WTC11 (cell line): ENCODE results near the gene GJB5.

Experiments used
- ZNF121 ChIP-seq: sonication (generic); formaldehyde crosslinking; IDR thresholded peaks from 2 replicates; pipeline ENCODE4 v1.8.0; 2023; ENCODE audit warnings: missing genetic modification reagents
- TF ChIP-seq, protein P1 (sequence below): fragments of 200-600 bp; IDR thresholded peaks from 2 replicates; pipeline ENCODE4 v1.8.0; 2022; ENCODE audit warnings: antibody characterized with exemption
- TF ChIP-seq, protein P2 (sequence below): fragments of 250-450 bp; sonication (Bioruptor Pico); IDR thresholded peaks from 2 replicates; pipeline ENCODE4 v2.1.2; 2022; ENCODE audit warnings: mild to moderate bottlenecking, moderate library complexity

DNA sequence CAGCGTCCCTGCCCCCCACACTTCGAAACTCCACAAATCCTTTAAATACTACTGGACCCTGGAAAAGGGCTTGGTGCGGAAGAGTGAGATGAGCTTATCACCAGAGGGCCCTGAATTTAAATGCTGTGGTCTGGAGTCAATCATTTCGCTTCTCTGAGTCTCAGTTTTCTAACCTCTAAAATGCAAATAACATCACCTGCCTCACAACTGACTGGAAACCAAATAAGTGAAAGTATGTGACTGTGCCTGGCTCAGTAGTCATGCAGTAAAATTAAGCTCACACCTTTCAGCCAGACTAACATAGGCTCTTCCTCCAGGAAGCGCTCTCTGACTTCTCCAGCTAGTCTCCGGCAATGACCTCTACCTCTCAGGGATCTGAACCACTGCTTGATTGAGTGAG lies 42.1 kb downstream of the GJB5 start:
- TF ChIP-seq, protein P1, sequence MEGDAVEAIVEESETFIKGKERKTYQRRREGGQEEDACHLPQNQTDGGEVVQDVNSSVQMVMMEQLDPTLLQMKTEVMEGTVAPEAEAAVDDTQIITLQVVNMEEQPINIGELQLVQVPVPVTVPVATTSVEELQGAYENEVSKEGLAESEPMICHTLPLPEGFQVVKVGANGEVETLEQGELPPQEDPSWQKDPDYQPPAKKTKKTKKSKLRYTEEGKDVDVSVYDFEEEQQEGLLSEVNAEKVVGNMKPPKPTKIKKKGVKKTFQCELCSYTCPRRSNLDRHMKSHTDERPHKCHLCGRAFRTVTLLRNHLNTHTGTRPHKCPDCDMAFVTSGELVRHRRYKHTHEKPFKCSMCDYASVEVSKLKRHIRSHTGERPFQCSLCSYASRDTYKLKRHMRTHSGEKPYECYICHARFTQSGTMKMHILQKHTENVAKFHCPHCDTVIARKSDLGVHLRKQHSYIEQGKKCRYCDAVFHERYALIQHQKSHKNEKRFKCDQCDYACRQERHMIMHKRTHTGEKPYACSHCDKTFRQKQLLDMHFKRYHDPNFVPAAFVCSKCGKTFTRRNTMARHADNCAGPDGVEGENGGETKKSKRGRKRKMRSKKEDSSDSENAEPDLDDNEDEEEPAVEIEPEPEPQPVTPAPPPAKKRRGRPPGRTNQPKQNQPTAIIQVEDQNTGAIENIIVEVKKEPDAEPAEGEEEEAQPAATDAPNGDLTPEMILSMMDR, result no peak
- TF ChIP-seq ZNF121 (CRISPR knock-in tag), result no peak
- TF ChIP-seq, protein P2, sequence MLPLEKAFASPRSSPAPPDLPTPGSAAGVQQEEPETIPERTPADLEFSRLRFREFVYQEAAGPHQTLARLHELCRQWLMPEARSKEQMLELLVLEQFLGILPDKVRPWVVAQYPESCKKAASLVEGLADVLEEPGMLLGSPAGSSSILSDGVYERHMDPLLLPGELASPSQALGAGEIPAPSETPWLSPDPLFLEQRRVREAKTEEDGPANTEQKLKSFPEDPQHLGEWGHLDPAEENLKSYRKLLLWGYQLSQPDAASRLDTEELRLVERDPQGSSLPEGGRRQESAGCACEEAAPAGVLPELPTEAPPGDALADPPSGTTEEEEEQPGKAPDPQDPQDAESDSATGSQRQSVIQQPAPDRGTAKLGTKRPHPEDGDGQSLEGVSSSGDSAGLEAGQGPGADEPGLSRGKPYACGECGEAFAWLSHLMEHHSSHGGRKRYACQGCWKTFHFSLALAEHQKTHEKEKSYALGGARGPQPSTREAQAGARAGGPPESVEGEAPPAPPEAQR (CRISPR knock-in tag), result no peak
